Bronchial epithelial cell (primary cell): ENCODE data around the gene CLDN11. TPM values are rescaled to one million over a fixed set of nuclear protein-coding genes. Genes with fewer than 3 reads are reported as not detected.

Source experiments
- DNase-seq: peaks from one replicate; pipeline ENCODE4 v3.0.0-alpha.2; 2010; ENCODE audit warnings: low read depth
- FAIRE-seq: peaks from 2 replicates; lab custom pipeline; 2011; peaks lifted over from hg19 to GRCh38; lab: Jason Lieb, UNC
- H3K27me3 ChIP-seq: 2 replicates; pipeline ENCODE4 v1.5.1; 2011; ENCODE audit warnings: low read length; ENCODE audit not compliant: control insufficient read depth, insufficient read depth
- H3K36me3 ChIP-seq: 2 replicates; pipeline ENCODE4 v1.5.1; 2011; ENCODE audit warnings: low read length; ENCODE audit not compliant: control insufficient read depth, insufficient read depth
- H3K4me3 ChIP-seq: 2 replicates; pipeline ENCODE4 v1.5.1; 2011; ENCODE audit warnings: mild to moderate bottlenecking, low read depth, low read length, control low read depth
- CTCF ChIP-seq: IDR thresholded peaks from 2 replicates; pipeline ENCODE4 v1.5.1; 2011; ENCODE audit warnings: mild to moderate bottlenecking, moderate library complexity, low read length, control low read depth, inconsistent platforms; ENCODE audit not compliant: insufficient read depth, severe bottlenecking
- total RNA-seq: library from RNA; depleted of rRNA; stranded (reverse); fragments of >200 nt; gene quantifications from 2 replicates; pipeline ENCODE4 v1.2.1, GENCODE V29; 2014

Gene CLDN11
- total RNA-seq, 1 donor from 2014 or later, result 4.2 TPM

- peaks cover 2% of the 10 kb centered on the region for H3K27me3 ChIP-seq
- no peak for FAIRE-seq
- TF ChIP-seq CTCF, result no peak
- H3K4me3 ChIP-seq, result no peak overlapping the region
- no peak for DNase-seq
- no peaks in the 10 kb centered on the region for H3K36me3 ChIP-seq
These were observed 31.4 kb downstream of the CLDN11 start for GRCh38 chr3:170450039-170450438.

DNA sequence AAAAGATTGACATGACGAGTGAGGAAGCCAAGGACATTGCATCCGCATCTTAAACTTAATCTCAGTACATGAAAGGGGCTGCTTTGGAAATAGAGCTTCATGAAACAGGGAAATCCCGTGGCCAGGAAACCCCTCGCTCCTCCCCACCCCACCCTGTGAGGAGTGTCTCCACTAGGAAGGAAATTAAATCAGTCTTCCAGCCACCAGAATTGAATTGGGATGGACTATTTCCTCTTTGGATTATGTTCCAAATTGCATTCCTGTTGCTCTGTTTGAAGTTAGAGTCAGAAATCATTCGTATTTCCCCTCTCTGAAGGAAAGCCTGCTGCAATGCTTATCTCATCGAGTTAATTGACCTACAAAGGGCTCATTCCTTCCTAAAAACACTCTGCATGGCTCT, 35.8 kb downstream of the CLDN11 start:
- Histone ChIP-seq H3K4me3 (no peak overlapping the region), H3K27me3 (no peaks in the 10 kb centered on the region), H3K36me3 (no peaks in the 10 kb centered on the region)
- DNase-seq, result no peak
- TF ChIP-seq CTCF, result no peak
- FAIRE-seq, result no peak

DNA sequence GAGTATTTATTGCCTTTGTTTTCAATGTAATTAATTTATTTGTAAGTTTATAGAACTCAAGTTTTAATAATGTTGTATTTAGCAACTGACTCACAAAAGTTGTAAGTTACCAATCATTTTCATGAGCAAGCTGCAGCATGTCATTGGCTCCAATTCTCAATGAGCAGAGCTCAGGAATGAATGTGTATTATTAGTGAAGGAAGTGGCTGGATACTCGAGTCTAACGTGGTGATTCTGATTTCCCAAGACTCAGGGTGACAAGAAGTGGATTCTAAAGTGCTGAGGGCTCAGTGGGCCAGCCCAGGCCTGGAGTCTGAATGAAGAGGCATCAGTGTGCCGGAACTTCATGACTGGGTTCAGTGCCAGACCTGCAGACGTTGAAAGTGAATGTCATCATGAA, 39.6 kb downstream of the CLDN11 start:
- no peak for TF ChIP-seq CTCF
- peak; percentile 91 for FAIRE-seq
- no peak overlapping the region for H3K4me3 ChIP-seq
- peak; percentile 92 for DNase-seq
- no peaks in the 10 kb centered on the region for H3K36me3 ChIP-seq
- H3K27me3 ChIP-seq, result no peaks in the 10 kb centered on the region

DNA sequence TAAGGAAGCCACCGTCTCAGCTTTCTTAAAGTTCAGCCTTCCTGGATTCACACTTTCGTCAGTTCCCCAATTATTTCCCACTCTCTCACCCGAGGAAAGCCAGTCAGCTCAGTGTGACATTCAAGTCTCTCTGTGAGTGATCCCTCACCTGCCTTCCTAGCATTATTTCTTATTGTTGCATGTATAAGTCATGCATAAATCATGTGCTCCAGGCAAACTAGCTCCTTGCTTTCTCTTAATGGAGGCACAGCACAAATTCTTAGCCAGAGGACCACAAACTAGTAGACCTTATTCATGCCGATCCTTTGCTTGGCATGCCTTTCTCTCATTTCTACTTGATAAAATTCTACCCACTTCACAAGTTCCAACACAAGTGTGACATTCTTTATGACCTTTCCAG, 44.3 kb downstream of the CLDN11 start:
- H3K27me3 ChIP-seq, result peaks cover 7% of the 10 kb centered on the region
- H3K4me3 ChIP-seq, result no peak overlapping the region
- TF ChIP-seq CTCF, result no peak
- FAIRE-seq, result no peak
- peak; percentile 18 for DNase-seq
- no peaks in the 10 kb centered on the region for H3K36me3 ChIP-seq

DNA sequence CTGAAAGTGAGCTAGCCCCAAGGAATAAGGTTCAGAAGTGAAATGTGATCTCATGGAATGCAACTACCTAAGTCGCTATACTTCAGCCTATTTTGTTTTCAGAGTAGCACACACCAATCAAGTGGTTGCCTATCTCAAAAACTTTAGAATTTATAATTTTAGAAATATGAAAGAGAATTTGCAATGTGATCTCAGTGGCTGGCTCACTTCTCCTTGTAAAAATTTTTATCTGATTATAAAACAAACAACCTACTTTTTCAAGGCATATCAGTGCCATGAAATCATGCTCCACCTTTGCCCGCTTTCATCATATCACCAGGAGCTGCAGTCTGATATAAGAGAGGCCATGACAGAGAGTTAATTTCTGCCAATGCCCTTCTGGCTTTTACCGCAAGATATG, 47.3 kb downstream of the CLDN11 start:
- DNase-seq, result no peak
- no peak for FAIRE-seq
- no peak for TF ChIP-seq CTCF
- Histone ChIP-seq H3K27me3 (peaks cover 7% of the 10 kb centered on the region), H3K36me3 (no peaks in the 10 kb centered on the region), H3K4me3 (no peak overlapping the region)

GRCh38 chr3:170467007-170467406, 48.3 kb downstream of the CLDN11 start:
- no peak for DNase-seq
- Histone ChIP-seq H3K27me3 (peaks cover 7% of the 10 kb centered on the region), H3K4me3 (no peak overlapping the region), H3K36me3 (no peaks in the 10 kb centered on the region)
- no peak for TF ChIP-seq CTCF
- FAIRE-seq, result no peak
